NCI-H2196 treated with DMSO at 0.1 percent for 48 hours (cell line): ENCODE results near the gene LTBP2.
"Not testable (repeated sequence)": the region's sequence is repeated elsewhere in the genome, so short reads cannot be mapped to it uniquely, and the experiment has no call there.

Experiments
- DNase-seq: peaks from one replicate; lab custom pipeline; 2025; ENCODE audit not compliant: unreplicated experiment; lab: John Stamatoyannopoulos, UW

The LTBP2 gene

DNA sequence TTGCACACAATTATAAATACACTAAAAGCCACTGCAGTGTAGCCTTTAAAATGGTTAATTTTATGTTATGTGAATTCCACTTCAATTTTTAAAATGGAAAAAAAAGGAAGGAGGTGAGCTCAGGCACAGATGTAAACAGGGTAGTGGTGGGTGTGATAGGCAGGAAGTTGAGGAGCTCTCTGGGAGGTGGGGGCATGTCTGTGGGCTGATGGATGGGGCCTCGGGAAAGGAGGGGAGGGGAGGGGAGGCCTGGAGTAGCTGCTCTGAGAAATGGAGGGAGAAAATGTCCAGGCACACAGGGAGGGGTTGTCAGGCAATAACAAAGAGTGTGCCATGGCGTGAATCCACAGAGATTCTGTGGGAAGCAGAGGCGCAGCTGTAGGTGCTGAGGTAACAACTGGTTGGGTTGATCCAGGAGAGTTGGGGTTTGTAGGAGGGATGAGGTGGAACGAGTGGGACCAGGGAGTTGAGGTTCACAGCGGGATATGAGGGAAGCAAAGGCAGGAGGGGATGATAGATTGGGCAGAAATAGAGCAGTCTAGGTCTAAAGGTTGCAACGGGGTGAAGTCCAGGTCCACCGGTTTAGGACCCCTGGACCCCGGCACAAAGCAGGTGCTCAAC lies 57.2 kb downstream of the LTBP2 start:
- no peak for DNase-seq

- DNase-seq: no peak
Observed at GRCh38 chr14:74552623-74553022, 59.4 kb downstream of the LTBP2 start.

DNA sequence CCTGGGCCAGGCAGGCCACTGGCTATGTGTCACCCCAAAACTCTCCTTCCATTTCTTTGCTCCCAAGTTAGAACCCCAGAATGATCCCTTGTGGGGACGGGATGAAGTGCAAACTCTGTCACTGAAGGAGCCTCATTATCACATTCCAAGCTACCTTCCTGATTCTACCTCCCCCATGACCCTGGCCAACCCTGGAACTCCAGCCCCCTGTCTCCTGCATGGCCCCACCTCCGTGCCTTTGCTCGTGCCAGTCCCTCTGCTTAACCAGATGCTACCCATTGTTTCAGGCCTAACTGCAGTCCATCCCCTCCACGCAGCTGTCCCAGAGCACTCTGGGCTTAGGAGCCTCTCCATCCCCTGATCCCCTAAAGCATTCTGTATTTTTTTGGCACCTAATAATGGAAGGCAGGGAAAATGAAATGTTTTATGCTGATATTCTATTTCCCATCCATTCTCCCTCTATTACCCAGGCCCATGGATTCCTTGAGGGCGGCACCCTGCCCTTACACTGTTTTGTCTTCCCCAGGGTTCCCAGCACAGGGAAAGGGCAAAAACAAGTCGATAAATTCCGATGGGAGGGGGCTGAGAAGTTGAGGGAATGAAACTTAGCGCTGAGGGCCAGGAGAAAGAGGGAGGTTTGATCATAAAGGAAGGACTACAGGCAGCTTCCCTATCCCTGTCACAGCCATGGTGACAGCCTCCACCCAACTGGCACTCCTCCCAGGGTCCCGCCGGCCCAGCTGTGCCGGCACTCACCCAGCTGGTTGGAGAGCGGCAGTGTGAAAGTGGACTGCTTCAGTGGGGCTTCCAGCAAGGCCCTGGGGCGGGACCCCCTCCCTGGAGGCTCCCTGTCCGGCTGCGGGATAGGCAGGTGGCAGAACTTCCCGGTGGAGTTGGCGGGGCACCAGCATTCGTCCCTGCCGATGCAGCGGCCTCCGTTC lies 60.3 kb downstream of the LTBP2 start:
- DNase-seq: no peak

GRCh38 chr14:74551001-74551400 lies 61.0 kb downstream of the LTBP2 start:
- no peak for DNase-seq

DNA sequence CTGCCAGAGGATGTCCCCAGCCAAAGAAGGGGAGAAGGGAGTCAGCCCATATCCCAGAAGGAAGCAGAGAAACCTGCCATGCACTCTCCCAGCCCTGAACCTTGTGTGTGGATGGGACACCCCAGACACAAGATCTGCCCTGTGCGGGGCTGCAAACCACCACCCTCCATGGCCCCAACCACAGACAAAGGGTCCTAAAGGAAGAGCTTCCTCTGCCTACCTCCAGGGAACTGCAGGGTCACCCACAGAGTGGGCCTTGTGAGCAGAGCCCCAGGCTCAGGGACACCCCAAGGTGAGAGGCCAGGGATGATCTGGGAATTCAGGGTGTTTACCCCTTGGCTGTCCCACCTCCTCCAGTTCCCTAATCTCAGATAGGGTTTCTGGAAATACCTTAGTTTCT lies 62.0 kb downstream of the LTBP2 start:
- no peak for DNase-seq

DNA sequence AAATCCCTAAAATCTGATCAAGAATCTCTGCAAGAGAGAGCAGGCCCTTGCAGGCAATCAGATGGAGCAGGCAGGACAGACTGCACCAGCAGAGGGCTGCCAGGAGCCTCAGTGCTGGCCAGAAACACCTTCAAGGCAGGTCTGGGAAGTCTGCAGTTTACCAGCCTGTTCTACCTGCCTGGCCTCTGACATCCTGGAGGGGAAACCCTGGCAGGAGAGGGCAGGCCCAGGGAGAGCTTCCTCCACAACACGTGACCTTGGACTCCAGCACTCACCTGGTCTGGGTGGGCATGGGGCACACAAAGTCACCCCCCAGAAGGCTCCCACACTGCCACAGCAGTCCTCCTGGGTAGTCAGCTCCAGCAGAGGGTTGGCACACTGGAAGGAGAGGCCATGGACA lies 62.4 kb downstream of the LTBP2 start:
- DNase-seq: no peak

DNA sequence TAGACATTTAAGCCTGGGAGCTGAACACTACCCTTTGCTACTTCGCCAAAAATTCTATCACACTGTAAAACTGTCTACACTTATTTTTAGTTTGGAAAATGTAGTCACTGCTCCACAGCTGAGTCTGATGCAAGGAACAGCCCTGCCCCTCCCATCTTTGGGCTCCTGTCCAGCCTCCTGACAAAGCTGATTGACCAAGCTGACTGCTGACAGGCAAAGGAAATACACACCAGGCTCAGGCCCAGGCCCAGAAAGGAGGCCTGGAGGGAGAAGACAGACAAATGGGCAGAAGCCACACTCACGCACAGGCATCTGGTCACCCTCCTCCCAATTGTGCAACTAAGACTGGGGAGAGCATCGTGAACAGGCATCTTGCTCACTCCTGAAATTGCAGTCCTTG lies 63.2 kb downstream of the LTBP2 start:
- DNase-seq: no peak

DNA sequence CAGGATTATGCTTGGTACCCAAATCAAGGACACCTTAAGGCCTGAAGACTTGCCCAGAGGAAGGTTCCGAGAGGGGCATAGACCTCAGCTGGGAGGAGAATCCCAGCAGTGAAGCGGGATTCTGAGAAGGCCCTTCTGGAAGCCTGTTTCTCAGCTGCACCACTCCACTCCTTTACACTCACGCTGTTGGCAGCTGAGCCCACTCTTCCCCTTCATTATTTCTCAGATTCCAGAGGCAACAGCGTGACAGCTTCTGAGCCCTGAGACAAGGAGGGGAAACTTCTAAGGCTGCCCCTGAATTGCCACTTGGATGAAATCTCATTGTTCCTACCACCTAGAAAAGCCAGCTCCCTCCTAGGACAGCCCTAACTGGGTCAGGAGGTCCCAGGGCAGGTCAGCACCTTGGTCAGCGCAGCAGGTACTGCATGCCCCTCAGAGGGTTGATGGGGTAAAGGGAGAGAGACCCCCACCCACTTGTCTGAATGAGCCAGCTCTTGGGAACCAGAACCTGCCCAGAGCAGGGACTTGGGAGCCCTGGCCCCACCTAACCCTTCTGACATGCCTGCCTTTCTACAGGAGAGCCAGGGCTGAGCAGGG lies 64.6 kb downstream of the LTBP2 start:
- DNase-seq: no peak

GRCh38 chr14:74546416-74546815 lies 65.6 kb downstream of the LTBP2 start:
- no peak for DNase-seq

DNA sequence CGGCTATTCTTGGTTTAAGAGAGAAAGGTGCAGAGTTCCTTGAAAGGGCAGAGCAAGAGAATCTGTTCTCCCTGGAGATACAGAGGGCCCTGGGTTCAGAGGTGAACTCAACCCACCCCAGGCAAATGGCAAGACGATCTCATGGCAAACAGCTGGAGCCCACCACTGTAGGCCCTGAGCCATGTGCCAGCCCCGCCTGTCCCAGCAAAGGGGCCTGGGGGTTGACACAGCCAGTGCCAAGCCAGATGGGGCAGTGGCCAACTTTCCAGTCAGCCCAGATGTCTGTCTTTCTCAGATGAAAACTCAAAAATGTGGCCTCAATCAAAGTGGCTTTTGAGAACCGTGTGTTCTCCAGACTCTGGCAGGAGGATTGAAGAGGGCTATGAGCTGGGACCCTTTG lies 66.7 kb downstream of the LTBP2 start:
- DNase-seq: no peak

DNA sequence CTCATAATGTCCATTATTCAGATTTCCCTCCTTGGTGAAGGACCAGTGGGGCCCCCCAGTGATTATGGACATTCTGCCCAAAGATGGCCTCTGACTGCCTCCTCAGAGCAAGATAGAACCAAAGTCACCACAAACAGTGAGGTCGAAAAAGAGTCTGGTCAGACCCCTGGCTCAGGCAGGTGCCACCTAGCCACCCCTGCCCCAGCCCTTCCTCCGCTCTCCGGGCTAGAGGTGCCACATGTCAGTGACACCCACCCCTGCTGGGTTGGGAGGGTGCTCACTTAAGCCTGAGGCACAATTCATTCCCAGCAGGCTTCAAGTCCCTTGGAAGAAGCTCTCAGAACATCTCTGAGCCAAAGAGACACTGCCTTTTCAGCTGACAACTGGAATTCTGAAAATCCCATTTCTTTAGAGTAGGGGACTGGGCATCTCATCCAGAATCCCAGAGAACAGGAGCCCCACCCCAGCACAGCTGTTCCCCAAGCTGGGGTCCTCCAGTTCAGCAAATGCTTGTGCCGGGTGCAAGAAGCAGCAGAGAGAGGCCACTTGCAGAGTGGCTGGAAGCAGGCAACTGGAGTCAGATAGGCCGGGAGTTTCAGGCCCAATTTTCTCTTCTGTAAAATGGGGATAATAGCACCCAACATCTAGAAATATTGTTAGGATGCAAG lies 68.1 kb downstream of the LTBP2 start:
- no peak for DNase-seq

- no peak for DNase-seq
Observed at GRCh38 chr14:74542056-74542685, 69.9 kb downstream of the LTBP2 start.

DNA sequence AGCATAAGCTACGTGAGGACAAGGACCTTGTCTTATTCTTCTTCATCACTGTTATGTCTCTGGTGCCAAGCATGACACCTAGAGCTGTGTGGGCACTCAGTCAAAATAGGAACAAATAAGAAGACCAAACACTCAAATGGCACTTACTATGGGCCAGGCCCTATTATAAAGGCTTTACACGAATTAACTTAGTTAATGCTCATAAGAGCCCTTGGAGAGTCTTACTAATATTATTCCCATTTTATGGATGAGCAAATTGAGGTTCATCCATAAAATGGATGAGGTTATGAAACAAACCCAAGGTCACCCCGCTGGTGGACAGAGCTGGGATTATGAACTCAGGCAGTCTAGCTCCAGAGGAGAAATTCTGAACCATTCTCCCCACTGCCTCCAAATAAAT lies 70.8 kb downstream of the LTBP2 start:
- DNase-seq: no peak

GRCh38 chr14:74539503-74539902 lies 72.5 kb downstream of the LTBP2 start:
- DNase-seq: no peak

DNA sequence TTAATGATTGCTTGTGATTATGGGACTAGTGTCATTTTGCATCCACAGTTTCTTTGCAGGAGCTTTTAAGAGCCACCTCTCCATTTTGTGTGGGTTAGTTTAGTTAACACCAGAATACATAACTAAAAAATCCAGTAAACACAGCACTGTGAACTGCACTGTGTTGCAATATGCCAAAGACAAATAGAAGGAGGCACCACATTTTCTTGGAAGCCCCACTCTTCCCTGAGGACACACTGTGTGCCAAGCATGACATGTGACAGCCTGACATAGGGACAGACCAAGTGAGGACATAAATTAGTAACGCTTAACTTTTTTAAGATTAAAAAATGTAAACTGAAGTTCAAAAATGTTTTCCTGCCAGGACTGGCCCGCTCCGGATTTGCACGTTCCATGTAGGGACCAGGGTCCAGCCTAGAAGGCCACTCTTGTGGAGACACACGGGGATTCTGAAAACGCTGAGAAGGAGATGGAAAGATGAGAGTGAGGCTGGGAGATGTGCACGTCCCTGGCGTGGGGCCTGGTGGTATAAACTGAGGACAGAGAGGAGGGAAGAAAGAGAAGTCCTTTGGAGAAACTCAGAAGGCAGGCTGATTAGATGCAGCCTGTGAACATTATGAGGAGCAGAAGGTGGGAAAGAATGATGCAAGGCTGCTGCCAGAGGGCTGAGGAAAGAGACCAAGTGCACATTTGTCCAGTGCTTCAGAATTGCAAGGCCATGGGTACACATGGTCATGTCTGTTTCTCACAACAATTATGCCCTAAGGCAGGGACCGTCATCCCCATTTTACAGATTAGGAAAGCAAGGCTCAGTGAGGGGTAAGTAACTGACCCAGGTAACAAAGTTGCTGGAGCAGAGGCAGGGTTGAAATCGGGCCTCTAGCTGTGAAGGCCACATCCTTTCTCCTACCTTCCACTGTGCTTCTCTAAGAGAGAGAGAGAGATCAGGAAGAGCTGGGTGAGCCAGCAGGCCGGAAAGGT lies 73.3 kb downstream of the LTBP2 start:
- DNase-seq: no peak

DNA sequence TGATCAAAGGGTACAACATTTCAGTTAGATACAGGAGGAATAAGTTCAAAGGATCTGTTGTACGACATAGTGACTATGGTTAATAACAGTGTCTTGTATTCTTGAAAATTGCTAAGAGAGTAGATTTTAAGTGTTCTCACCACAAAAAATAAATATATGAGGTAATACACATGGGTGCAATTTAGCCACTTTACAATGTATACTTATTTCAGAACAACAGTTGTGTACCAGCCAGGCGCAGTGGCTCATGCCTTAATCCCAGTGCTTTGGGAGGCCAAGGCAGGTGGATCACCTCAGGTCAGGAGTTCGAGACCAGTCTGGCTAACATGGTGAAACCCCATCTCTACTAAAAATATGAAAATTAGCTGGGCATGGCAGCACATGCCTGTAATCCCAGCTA lies 75.7 kb downstream of the LTBP2 start:
- not testable (repeated sequence) for DNase-seq

DNA sequence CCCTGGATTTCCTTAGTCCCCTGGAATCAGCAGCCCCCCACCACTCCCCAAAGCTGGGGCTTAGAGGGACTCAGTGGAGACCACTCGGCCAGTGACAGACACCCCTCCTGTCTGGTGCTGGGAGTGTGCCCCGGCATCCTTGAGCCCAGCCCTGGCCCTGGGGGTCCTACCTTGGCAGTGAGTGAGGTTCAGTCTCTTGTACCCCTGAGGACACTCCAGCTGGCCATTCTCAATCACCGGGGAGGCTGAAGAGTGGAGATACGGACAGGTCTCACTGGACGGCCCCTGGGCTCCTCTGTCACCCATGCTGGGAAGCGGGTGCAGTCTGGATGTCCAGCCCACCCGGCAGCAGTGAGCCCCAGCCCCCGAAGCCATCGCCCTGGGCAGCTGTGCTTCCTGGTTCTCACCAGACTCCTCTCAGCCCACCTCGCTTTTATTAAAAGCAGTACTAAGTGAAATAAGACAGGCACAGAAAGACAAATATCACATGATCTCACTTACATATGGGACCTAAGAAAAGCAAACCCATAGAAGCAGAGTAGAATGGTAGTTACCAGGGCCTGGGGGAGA lies 76.2 kb downstream of the LTBP2 start:
- DNase-seq: no peak

GRCh38 chr14:74533576-74533975 lies 78.5 kb downstream of the LTBP2 start:
- no peak for DNase-seq

DNA sequence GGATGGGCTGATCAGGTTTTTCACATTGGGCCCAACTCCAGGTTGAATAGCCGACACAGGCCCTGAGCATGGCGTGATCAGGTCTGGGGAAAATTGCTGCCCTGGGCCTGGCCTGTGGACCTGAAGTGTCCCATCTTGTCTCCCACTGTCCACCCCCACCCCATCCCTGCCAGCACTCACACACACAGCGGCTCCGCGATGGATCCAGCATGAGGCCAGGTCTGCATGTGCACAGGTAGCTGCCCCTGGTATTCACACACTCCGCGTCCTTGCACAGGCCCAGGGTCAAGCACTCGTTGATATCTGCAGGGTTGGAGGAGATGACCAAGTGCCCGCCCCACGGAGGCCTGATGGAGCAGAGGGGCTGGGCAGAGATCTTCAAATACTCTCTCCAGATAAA lies 79.8 kb downstream of the LTBP2 start:
- DNase-seq: no peak

DNA sequence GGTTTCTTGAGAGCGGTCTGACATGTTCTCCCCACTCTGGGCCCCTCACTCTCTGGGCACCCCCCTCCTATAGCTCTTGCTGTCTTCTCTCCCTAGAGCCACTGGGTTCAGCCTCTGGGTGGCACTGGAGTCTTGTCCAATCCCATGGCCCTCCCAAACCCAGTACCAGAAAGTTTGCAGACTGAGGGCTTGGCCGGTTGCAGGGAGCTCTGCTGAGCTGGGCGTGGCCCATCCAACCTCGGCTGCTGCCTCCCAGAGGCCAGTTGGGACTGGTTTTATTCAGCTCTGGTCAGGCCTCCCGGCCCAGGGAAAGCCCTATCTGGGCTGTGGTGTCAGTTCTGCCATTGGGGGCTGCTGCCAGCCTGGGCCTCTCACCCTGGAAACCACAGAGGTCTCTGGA lies 80.6 kb downstream of the LTBP2 start:
- DNase-seq: no peak
